ENCODE data around the gene TNFSF18.

- TF ChIP-seq SUZ12 (IDR thresholded peaks at IDR 0.05; ENCODE audit: extremely low read depth, insufficient read depth, insufficient read length) (no peak), ZNF274 (IDR thresholded peaks at IDR 0.05; ENCODE audit: low read depth, low read length) (no peak), YY1 (IDR thresholded peaks at IDR 0.05; ENCODE audit: insufficient read depth, insufficient read length) (no peak)
Observed at GRCh38 chr1:173005196-173005864, 45.4 kb downstream of the TNFSF18 start.

Data from NT2/D1 (cell line).